PC-9 (cell line): Measurements from ENCODE around the gene ZNF446. TPM values are rescaled to one million over a fixed set of nuclear protein-coding genes. Genes with fewer than 3 reads are reported as not detected.
"Not testable (repeated sequence)": the region's sequence is repeated elsewhere in the genome, so short reads cannot be mapped to it uniquely, and the experiment has no call there.

Experiments
- BruUV-seq: library from RNA; stranded (reverse); fragments of 400-500 nt; replicated peaks from 2 replicates; lab custom pipeline; 2021; lab: Mats Ljungman, UMichigan
- CTCF ChIA-PET: fragments of 300-600 bp; sonication (Branson Sonifier 250); formaldehyde crosslinking; loops from one replicate; lab custom pipeline; 2022; ENCODE audit warnings: antibody characterized with exemption; lab: Charles Lee
- POLR2A ChIA-PET: fragments of 300-600 bp; sonication (Branson Sonifier 250); formaldehyde crosslinking; loops from one replicate; lab custom pipeline; 2022; ENCODE audit warnings: antibody characterized with exemption; ENCODE audit not compliant: unreplicated experiment; lab: Charles Lee
- DNase-seq, 2 experiments: peaks; one replicate each; pipeline versions ENCODE4 v3.0.0 to v3.0.0-alpha.2; 2015 to 2022; ENCODE audit warnings: mixed read lengths in 1 of 2
- H2AFZ ChIP-seq: fragments of 200-600 bp; sonication (generic); 2 replicates; pipeline ENCODE4 v1.8.1; 2017; ENCODE audit warnings: antibody characterized with exemption
- H3F3A ChIP-seq: fragments of 200-600 bp; sonication (generic); 2 replicates; pipeline ENCODE4 v1.8.1; 2017; ENCODE audit warnings: antibody characterized with exemption, mild to moderate bottlenecking, low read depth; ENCODE audit not compliant: insufficient read depth
- H3K27ac ChIP-seq: fragments of 200-600 bp; sonication (generic); 2 replicates; pipeline ENCODE4 v1.6.1; 2016; ENCODE audit warnings: mixed run types
- H3K27me3 ChIP-seq: fragments of 200-600 bp; sonication (generic); 2 replicates; pipeline ENCODE4 v1.6.1; 2016; ENCODE audit warnings: low read depth, mixed run types; ENCODE audit not compliant: insufficient read depth
- H3K36me3 ChIP-seq: fragments of 200-600 bp; sonication (generic); 2 replicates; pipeline ENCODE4 v1.6.1; 2016; ENCODE audit warnings: low read depth, mixed run types
- H3K4me1 ChIP-seq: fragments of 200-600 bp; sonication (generic); replicated peaks from 2 replicates; pipeline ENCODE4 v1.6.1; 2016; ENCODE audit warnings: mixed run types; ENCODE audit not compliant: insufficient read depth
- H3K4me2 ChIP-seq: fragments of 200-600 bp; sonication (generic); 2 replicates; pipeline ENCODE4 v1.6.1; 2017; ENCODE audit warnings: mixed run types
- H3K4me3 ChIP-seq: fragments of 200-600 bp; sonication (generic); 2 replicates; pipeline ENCODE4 v1.6.1; 2016; ENCODE audit warnings: mixed run types
- H3K79me2 ChIP-seq: fragments of 200-600 bp; sonication (generic); 2 replicates; pipeline ENCODE4 v1.6.1; 2017; ENCODE audit warnings: low read depth, mixed run types
- H3K9me2 ChIP-seq: fragments of 200-600 bp; sonication (generic); 2 replicates; pipeline ENCODE4 v1.8.1; 2017; ENCODE audit warnings: mild to moderate bottlenecking; ENCODE audit not compliant: insufficient read depth
- H3K9me3 ChIP-seq: fragments of 200-600 bp; sonication (generic); 2 replicates; pipeline ENCODE4 v1.8.1; 2016; ENCODE audit warnings: low read depth; ENCODE audit not compliant: insufficient read depth
- H4K20me1 ChIP-seq: fragments of 200-600 bp; sonication (generic); 2 replicates; pipeline ENCODE4 v1.8.1; 2017; ENCODE audit not compliant: insufficient read depth
- EZH2 ChIP-seq: fragments of 200-600 bp; sonication (generic); IDR thresholded peaks from 2 replicates; pipeline ENCODE4 v1.8.0; 2017; ENCODE audit warnings: antibody characterized with exemption, low read depth
- intact Hi-C: fragments of 100-400 bp; cut with micrococcal nuclease; formaldehyde crosslinking; loops from one replicate; pipeline ENCODE4 v1.10.0; 2022; ENCODE audit not compliant: unreplicated experiment
- total RNA-seq: library from RNA; stranded (reverse); gene quantifications from 2 replicates; pipeline ENCODE4 v1.2.3, GENCODE V29; 2021
- TF ChIP-seq, protein P1 (sequence below): fragments of 200-600 bp; sonication (generic); conservative IDR thresholded peaks from 2 replicates; pipeline ENCODE4 v1.6.1; 2017; ENCODE audit warnings: mixed run types, antibody characterized with exemption, mild to moderate bottlenecking, moderate library complexity

The ZNF446 gene
- total RNA-seq, 1 experiment from 2014 or later: 11.0 TPM

GRCh38 chr19:58434217-58434616 is 41.9 kb upstream of the ZNF446 start:
- Histone ChIP-seq H4K20me1 (no peaks in the 10 kb centered on the region), H3F3A (no peaks in the 10 kb centered on the region), H3K27me3 (no peaks in the 10 kb centered on the region), H3K79me2 (no peaks in the 10 kb centered on the region), H3K27ac (no peak overlapping the region), H2AFZ (no peak overlapping the region), H3K4me3 (no peak overlapping the region), H3K9me3 (peaks cover 11% of the 10 kb centered on the region; the same call in 1 of the 2 replicates), H3K9me2 (no peaks in the 10 kb centered on the region), H3K4me1 (no peaks in the 10 kb centered on the region), H3K36me3 (no peaks in the 10 kb centered on the region), H3K4me2 (no peak overlapping the region)
- DNase-seq: no peak
- POLR2A ChIA-PET: no interaction called here
- CTCF ChIA-PET: no interaction called here
- intact Hi-C loops: no loop called here
- BruUV-seq: no TSS peak
- no peak for TF ChIP-seq EZH2
- TF ChIP-seq, protein P1, sequence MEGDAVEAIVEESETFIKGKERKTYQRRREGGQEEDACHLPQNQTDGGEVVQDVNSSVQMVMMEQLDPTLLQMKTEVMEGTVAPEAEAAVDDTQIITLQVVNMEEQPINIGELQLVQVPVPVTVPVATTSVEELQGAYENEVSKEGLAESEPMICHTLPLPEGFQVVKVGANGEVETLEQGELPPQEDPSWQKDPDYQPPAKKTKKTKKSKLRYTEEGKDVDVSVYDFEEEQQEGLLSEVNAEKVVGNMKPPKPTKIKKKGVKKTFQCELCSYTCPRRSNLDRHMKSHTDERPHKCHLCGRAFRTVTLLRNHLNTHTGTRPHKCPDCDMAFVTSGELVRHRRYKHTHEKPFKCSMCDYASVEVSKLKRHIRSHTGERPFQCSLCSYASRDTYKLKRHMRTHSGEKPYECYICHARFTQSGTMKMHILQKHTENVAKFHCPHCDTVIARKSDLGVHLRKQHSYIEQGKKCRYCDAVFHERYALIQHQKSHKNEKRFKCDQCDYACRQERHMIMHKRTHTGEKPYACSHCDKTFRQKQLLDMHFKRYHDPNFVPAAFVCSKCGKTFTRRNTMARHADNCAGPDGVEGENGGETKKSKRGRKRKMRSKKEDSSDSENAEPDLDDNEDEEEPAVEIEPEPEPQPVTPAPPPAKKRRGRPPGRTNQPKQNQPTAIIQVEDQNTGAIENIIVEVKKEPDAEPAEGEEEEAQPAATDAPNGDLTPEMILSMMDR: no peak

DNA sequence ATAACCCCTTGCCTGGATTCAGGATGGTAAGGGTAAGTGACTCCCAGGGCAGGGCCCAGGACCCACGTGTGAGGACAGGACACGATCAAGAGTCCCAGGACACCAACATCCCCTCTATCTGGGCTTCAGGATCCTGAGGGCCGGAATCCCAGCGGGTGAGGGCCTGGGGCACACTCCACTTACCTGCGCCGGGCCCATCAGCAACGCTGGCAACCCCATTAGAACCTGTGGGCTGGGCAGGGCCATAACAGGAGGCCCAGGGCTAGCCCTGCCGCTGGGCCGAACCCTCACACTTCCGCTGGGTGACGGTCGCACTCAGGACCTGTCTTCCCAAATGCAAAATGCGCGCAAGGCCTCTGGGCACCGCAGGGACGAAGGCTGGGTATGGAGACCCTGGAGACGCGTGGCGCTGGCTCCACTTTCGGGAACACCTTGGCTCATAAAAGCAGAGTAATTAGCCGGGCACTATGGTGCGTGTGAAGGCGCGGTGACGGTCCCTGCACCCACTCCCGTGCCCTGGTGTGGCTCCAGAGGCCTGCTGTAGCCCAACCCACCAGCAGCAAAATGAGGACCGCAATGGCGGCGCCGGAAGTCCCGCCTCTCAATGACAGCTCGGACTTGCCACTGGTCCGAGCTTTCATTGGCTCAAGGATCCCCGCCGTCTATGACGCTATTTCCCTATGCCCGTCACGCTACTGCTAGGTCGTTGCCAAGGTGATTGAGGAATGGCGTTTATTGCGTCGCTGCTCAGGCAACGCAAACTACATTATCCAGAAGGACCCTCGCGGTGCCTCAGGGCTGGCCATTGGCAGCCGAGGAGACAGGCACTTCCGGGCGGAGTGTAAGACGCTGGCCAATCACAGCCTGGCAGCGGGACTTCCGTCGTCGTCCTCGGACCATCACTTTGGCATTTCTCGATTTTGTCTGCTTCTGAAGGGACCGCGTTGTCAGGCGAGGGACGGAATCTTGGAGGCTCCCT is 36.3 kb upstream of the ZNF446 start, which contains the start of gene ZNF132:
Gene ZNF132, minus strand, starts transcription at position 578 of the 979 bp plus-strand sequence. Its CDS starts 332 bp downstream, at position 246.
- H3K27me3 ChIP-seq: no peaks in the 10 kb centered on the region
- TF ChIP-seq EZH2: no peak
- TF ChIP-seq, protein P1: no peak
- no peaks in the 10 kb centered on the region for H3K79me2 ChIP-seq
- H3K4me3 ChIP-seq: peak within 1 kb of the TSS; percentile 39; the same call in 1 of the 2 replicates
- H3K27ac ChIP-seq: no peak within 1 kb of the TSS
- no peaks in the 10 kb centered on the region for H3K9me2 ChIP-seq
- H3K4me2 ChIP-seq: peak within 1 kb of the TSS; percentile 53
- H3K4me1 ChIP-seq: no peaks in the 10 kb centered on the region
- ChIA-PET CTCF (no interaction called here), POLR2A (interaction anchor here (0.7 kb wide), 1 partner anchor 595 kb away, joined by 4 read pairs; no protein-coding TSS in a partner anchor)
- BruUV-seq: TSS peak; percentile 93
- peak; percentile 66 to 71 for DNase-seq
- H3K9me3 ChIP-seq: no peaks in the 10 kb centered on the region
- H2AFZ ChIP-seq: peak within 1 kb of the TSS; percentile 68; the same call in 1 of the 2 replicates
- H4K20me1 ChIP-seq: no peaks in the 10 kb centered on the region
- H3K36me3 ChIP-seq: no peaks in the 10 kb centered on the region
- intact Hi-C loops: no loop called here
- H3F3A ChIP-seq: no peaks in the 10 kb centered on the region

DNA sequence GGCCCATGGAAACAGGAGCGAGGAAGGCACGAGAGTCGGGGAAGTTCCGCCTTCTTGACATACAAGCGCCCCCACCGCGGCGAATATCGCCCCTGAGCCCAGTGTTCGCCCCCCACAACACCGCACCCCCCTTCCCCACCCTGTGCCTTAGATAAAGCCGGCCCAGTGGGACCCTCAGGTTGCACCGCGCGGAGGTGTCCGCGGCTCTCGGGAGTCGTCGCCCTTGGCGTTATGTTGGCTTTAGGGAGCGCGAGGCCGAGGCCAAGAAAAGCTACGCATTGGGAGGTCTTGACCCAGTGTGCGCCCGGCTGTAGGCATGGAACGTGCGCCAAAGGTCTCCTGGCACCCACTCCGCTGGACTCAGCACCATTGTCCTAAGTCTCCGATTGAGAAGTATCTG is 35.6 kb upstream of the ZNF446 start:
- no peaks in the 10 kb centered on the region for H3K4me1 ChIP-seq
- ChIA-PET POLR2A (interaction anchor here (0.7 kb wide), 1 partner anchor 596 kb away, joined by 4 read pairs; no protein-coding TSS in a partner anchor), CTCF (no interaction called here)
- peak overlapping the region; percentile 53; the same call in 1 of the 2 replicates for H3K4me2 ChIP-seq
- H3K79me2 ChIP-seq: no peaks in the 10 kb centered on the region
- no peak overlapping the region; the same call in 1 of the 2 replicates for H3K4me3 ChIP-seq
- H3K9me3 ChIP-seq: no peaks in the 10 kb centered on the region
- H3K36me3 ChIP-seq: no peaks in the 10 kb centered on the region
- no peaks in the 10 kb centered on the region for H3K27me3 ChIP-seq
- H4K20me1 ChIP-seq: no peaks in the 10 kb centered on the region
- no peak overlapping the region for H2AFZ ChIP-seq
- intact Hi-C loops: no loop called here
- H3K27ac ChIP-seq: no peak overlapping the region
- TF ChIP-seq, protein P1: no peak
- TF ChIP-seq EZH2: no peak
- no peak for DNase-seq
- H3F3A ChIP-seq: no peaks in the 10 kb centered on the region
- H3K9me2 ChIP-seq: no peaks in the 10 kb centered on the region
- TSS peak; percentile 17 for BruUV-seq

- H3K36me3 ChIP-seq, H3K27ac ChIP-seq, DNase-seq, H3K27me3 ChIP-seq, H3K4me1 ChIP-seq, BruUV-seq, H4K20me1 ChIP-seq, intact Hi-C loops, H3K4me3 ChIP-seq, H3K79me2 ChIP-seq, H3K9me2 ChIP-seq, H3F3A ChIP-seq, H2AFZ ChIP-seq, H3K4me2 ChIP-seq, H3K9me3 ChIP-seq: not testable (repeated sequence)
- CTCF ChIA-PET: interaction anchor here (0.6 kb wide), 1 partner anchor 22 kb away, joined by 6 read pairs; no protein-coding TSS in a partner anchor
- POLR2A ChIA-PET: interaction anchor here (0.6 kb wide), 1 partner anchor 65 kb away, joined by 9 read pairs; no protein-coding TSS in a partner anchor
Measured at GRCh38 chr19:58442986-58443385, 33.2 kb upstream of the ZNF446 start.

DNA sequence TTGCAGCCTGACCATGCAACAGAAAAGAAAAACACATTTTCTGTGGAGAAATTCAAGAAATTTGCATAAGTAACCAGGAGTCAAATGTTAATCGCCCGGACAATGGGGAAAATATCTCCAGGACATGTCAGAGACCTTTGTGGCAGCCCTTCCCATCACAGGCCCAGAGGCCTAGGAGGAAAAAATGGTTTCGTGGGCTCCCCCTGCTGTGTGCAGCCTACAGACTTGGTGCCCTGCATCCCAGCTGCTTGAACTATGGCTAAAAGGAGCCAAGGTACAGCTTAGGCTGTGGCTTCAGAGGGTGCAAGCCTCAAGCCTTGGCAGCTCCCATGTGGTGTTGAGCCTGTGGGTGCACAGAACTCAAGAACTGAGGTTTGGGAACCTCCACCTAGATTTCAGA is 27.3 kb upstream of the ZNF446 start:
- H3K27ac ChIP-seq, H3K27me3 ChIP-seq, H3K4me1 ChIP-seq, H3K9me2 ChIP-seq, H3K9me3 ChIP-seq, POLR2A ChIA-PET, H4K20me1 ChIP-seq, H3K36me3 ChIP-seq, H3K79me2 ChIP-seq, H3K4me2 ChIP-seq, H3K4me3 ChIP-seq, H2AFZ ChIP-seq, BruUV-seq, DNase-seq, CTCF ChIA-PET, H3F3A ChIP-seq, intact Hi-C loops: not testable (repeated sequence)
